Left renal cortex interstitium (tissue), 4 donors: ENCODE measurements around the gene GSK3B. TPM values are rescaled to one million over a fixed set of nuclear protein-coding genes. Genes with fewer than 3 reads are reported as not detected.
"Not testable (repeated sequence)": the region's sequence is repeated elsewhere in the genome, so short reads cannot be mapped to it uniquely, and the experiment has no call there.

Experiments
- DNase-seq, 4 donors: peaks; one replicate each; pipeline ENCODE4 v3.0.0-alpha.2; 2013; ENCODE audit warnings: low read depth in 4 of 4, low spot score in 2 of 4, missing footprints in 1 of 4
- polyA plus RNA-seq, 4 donors: library from polyadenylated mRNA; unstranded; fragments of 120-200 nt; gene quantifications; one replicate each; pipeline ENCODE4 v1.2.1, GENCODE V29; 2013; ENCODE audit not compliant: insufficient read length in 4 of 4

GSK3B gene
- polyA plus RNA-seq, 4 donors, result 43.3 to 48.6 (median 44.2) TPM

DNA sequence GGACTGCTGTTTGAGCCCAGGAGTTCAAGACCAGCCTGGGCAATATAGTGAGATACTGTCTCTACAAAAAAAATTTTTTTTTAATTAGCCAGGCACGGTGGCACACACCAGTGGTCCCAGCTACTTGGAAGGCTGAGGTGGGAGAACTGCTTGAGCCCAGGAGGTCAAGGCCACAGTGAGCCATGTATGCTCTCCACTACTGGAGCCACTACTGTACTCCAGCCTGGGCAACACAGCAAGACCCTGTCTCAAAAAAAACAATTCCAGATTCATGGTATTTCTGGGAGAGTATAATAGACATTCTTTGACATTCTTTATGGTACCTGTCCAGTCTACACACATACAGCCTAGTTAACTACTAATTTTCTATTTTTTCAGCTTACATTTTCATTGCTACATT is 70.1 kb downstream of the GSK3B start:
- DNase-seq, result no peak

DNA sequence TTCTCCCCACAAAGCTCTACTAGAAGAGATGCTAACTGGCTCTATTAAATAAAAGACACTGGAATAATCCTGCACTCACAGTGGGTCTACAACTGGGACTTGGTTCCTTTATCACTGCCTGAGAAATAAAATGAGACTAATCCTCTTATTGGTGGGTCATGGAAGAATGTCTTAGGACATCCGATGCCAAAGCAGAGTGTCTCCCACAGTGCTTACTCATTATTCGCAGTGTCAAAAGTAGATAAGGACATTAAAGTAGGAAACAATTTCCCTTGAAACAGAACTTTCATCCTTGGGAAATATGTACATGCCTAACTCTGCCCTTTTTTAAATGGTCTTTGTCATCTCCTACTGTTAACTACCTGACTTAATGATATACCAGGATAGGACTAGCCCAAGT is 71.5 kb downstream of the GSK3B start:
- DNase-seq, result no peak

DNA sequence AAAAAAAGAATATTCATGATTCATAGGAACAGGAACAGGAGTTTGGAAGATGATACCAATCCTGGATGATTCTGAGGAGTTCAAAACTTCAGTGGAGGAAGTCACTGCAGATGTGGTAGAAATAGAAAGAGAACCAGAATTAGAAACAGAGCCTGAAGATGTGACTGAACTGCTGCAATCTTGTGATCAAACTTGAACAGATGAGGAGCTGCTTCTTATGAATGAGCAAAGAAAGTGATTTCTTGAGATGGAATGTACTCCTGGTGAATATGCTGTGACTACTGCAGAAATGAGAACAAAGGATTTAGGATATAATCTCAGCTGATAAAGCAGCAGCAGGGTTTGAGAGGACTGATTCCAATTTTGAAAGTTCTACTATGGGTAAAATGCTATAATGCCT is 72.7 kb downstream of the GSK3B start:
- no peak for DNase-seq

GRCh38 chr3:120018299-120018698 is 75.9 kb downstream of the GSK3B start:
- no peak for DNase-seq

DNA sequence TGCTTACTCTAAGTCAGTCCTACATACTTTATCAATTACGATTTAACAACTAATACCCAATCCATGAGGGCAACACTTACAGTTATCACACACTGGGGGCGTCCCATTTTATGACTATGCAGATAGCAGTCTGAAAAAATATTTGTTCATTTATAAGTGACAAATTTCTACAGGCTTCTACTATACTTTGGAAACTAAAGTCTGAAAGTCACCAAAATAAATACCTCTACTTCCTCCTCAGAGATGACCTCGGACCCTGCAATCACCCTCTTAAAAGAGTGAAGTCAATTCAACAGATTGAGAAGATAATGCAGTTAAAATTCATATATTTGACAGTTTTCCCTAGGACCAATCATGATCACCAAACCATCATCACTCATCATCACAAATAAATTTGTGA is 76.6 kb downstream of the GSK3B start:
- no peak for DNase-seq

DNA sequence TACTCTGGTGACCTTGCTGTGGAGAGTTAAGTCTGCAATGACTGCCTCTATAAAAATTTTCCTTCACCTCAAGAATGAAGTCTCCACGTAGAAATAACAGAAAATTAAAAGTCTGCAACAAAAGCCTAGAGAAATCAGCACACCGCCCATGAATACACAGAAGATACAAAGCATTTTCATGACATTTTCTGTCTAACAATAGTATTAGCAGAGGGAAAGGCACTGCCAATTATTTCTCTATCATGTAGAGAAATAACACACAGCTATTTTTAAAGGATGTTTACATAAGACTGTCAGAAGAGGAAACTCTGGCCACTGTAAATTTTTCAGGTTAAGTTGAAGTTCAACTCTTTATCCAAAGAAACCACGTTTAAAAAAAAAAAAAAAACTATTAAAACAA is 80.8 kb downstream of the GSK3B start:
- DNase-seq, result no peak

DNA sequence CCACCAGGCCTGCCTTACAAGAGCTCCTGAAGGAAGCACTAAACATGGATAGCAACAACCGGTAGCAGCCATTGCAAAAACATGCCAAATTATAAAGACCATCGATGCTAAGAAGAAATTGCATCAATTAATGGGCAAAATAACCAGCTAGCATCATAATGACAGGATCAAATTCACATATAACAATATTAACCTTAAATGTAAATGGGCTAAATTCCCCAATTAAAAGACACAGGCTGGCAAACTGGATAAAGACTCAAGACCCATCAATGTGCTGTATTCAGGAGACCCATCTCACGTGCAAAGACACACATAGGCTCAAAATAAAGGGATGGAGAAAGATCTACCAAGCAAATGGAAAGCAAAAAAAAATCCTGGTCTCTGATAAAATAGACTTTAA is 88.5 kb downstream of the GSK3B start:
- not testable (repeated sequence) for DNase-seq

GRCh38 chr3:120004008-120004498 is 90.2 kb downstream of the GSK3B start:
- not testable (repeated sequence) for DNase-seq

DNA sequence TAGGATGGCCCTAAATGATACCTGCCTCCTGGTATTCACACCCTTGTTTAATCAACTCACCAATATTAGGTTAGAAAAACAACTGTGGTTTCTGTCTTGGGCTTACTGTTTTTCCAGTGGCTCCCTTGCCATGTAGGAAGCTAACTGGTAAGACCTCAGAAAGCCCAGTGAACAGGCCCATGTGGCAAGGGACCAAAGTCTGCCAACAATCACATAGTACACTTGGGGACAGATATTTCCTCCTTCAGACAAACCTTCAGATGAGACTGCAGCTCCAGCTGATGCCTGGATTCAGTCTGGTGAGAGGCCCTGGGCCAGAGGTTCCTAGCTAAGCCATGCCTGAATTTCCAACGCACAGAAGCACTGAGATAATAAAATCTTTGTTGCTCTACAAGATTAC is 96.1 kb downstream of the GSK3B start:
- no peak for DNase-seq

- DNase-seq, result no peak
These were observed 103.4 kb downstream of the GSK3B start for GRCh38 chr3:119990888-119991287.

DNA sequence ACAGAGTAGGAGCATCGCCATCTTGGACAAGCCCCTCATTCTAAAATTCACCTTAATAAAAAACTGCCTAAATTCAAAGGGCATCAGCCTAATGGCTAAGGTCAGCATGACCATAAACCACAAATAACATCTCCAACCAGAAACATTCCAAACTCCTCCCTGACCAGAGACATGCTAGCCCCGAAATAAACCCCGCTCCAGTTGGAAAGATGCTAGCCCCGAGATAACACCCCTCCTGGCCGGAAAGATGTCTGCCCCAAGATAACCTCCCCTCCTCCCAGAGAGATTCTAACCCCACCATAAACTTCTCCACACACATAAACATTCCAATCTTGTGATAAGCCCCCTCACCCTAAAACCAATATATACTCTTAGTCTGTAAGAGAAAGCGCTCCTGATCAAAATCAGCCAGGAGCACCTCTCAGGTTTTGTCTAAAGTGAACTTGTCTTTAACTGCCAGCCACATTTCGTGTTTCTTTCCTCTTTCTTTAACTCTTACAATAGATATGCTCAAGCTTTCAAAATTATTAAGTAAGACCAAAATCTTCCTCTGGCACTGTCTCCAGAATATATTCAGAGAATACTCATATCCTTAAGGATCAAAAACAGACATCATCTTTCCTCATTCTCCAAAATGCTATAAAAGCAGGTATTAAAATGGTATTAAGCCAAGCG is 104.1 kb downstream of the GSK3B start:
- DNase-seq, result no peak

- not testable (repeated sequence) for DNase-seq
These were observed 107.4 kb downstream of the GSK3B start for GRCh38 chr3:119986812-119987211.

DNA sequence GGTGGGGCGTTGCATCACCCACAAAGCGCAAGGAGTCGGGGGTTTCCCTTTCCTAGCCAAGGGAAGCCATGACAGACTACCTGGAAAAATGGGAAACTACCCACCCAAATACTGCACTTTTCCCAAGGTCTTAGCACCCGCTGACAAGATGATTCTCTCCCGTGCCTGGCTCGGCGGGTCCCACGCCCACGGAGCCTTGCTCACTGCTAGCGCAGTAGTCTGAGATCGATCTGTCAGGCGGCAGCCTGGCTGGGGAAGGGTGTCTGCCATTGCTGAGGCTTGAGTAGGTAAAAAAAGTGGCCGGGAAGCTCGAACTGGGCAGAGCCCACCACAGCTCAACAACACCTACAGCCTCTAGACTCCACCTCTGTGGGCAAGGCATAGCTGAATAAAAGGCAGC is 112.9 kb downstream of the GSK3B start:
- no peak for DNase-seq

- no peak for DNase-seq
These were observed 115.6 kb downstream of the GSK3B start for GRCh38 chr3:119978554-119979208.

DNA sequence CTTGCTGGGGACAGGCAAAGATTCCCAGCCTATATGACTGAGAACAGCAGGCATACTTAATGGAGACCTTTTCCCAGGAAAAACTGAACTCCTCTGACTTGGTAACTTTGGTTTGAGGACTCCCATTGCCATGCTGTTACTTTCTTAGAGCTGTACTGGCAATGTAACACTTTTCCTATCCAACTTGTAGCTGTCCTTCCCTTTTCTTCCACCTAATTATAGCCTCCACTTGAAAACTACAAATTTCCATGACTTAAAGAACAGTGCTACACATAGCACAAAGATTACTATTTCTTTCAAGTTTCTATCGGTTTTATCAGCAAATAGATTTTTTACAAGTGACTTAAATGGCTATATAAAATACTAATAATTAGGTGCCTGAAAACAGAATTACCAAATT is 116.9 kb downstream of the GSK3B start:
- DNase-seq, result no peak

GRCh38 chr3:119976214-119976613 is 118.0 kb downstream of the GSK3B start:
- DNase-seq, result no peak

DNA sequence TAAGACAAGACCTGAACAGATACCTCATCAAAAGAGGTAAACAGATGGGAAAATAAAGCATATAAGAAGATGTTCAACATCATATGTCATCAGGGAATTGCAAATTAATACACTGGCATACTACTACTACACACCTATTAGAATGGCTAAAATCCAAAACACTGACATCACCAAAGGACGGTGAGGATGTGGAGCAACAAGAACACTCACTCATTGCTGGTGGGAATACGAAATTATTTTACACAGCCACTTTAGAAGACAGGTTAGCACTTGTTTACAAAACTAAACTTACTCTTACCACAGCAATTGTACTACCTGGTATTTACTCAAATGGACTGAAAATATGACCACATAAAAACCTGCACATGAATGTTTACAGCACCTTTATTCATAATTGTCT is 119.6 kb downstream of the GSK3B start:
- DNase-seq, result no peak

- no peak for DNase-seq
These were observed 121.1 kb downstream of the GSK3B start for GRCh38 chr3:119973018-119973646.

GRCh38 chr3:119969759-119970158 is 124.5 kb downstream of the GSK3B start:
- DNase-seq, result no peak

GRCh38 chr3:119967353-119968006 is 126.8 kb downstream of the GSK3B start:
- DNase-seq, result no peak

DNA sequence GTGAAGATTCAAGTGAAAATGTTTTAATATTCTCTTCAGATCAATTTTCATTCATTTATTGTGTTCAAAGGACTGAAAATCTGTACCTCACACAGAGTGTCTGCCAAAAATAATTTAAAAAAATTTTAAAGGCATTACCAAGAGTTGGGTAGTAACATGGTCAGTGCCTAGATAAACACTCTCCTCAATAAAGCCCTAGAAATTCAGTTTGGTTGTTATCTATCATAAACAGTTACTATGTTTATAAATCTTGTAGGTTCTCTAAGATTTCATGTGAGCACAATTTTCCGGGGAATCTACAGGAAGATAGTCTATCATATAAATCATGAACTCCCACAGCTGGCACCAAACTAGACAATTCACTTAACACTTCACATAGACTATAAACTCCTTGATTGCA is 128.6 kb downstream of the GSK3B start:
- DNase-seq, result no peak
